CD4-positive, alpha-beta T cell treated with Interleukin-1 beta for 1 hour (primary cell): ENCODE measurements around the gene PANX1.
"Not testable (repeated sequence)": the region's sequence is repeated elsewhere in the genome, so short reads cannot be mapped to it uniquely, and the experiment has no call there.

Experiments
- DNase-seq, 2 donors: peaks; one replicate each; pipeline ENCODE4 v3.0.0-alpha.2; 2020 to 2022

Gene PANX1

DNA sequence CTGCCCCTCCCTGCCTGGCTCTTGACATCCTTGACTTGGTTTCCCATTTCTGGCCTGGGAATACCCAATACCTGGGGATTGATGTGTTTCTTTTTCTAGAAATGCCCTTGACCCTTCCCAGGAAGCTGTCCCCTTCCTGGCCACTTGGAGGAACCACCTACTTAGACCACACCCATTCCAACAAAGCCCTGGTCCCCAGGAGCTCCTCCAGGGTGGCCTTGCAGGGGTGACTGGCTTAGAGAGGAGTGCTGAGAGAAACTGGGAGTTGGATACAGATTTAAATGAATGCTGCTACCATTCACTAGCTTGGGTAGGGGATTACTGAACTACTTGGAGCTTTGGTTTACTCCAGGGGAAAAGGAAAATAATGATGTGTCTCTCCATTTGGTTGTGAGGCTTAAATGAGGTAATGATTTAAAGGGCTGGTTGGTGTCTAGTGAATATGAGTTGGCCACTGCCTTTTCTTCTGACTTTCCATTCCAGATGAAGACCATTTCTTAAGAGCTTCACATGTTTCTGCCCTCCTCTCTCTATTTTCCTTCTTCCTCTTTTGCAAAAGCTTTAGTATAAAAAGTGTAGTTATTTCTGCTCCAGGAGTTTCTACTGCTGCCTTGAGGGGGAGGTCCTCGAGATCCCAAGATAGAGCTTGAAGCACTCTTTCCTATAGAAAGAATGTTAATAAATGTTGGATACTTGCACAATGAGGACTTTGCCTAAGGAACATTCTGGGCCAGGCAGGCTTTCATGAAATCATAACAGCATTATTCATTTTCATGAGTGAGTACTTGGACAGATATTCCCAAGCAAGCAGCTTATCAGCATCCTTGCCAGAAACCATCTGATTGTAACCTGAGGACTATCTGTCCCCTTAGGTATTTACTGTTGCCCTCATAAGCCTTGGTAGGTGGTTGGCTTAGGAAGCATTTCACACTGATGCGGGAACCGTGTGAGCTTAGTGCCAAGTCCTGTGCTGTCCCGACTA is 22.4 kb downstream of the PANX1 start:
- DNase-seq: no peak

GRCh38 chr11:94151903-94152677 is 23.4 kb downstream of the PANX1 start:
- no peak for DNase-seq

DNA sequence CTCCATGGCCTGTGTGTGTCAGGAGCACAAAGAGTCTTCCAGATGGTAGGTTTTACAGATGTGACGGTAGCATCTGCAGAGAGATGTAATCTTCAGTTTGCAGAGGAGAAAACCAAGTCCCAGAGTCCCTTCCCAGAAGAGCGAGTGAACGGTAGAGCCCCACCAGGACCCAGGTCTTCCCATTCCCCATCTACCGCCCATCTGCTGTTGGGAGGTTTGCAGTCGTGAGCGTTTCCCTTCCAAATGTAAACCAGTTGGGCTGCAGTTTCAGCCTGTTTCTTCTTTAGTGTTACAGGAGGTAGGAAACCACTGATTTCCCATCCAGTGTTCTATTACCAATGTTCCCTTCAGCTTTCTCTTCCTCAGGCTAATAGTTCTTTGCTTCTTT is 24.0 kb downstream of the PANX1 start:
- DNase-seq: no peak

GRCh38 chr11:94153320-94153719 is 24.7 kb downstream of the PANX1 start:
- DNase-seq: no peak

DNA sequence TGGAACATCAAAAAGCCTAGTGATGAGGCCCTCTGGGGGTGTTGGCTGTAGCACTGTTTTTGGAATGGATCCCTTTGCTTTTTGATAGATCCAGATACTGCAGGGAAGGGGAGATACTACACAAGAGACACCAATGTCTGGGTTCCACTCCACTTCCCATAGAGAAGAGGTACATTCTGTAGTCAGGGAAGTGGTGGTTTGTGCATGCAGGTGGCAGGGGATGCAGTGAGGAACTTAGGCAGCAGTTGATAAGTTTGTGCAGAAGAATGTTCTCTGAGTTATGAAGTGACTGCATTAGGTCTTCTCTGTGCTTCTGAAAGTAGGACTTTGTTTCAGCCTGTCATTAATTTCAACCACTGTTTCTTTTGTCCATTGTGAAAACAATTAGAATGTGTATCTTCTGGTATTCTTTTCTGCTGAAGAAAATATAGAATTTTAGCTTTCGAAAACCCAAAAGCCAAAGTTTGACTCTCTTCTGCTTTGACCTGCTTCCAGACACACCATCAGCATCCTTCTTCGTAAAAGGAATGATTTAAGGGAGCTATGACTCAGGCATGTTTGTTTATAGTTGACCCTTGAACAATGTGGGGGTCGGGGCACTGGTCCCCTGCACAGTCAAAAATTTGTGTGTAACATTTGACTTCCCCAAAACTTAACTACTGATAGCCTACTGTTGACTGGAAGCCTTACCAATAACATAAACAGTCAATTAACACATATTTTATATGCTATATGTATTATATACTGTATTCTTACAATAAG is 25.6 kb downstream of the PANX1 start:
- DNase-seq: no peak

GRCh38 chr11:94157339-94157738 is 28.7 kb downstream of the PANX1 start:
- DNase-seq: not testable (repeated sequence)

DNA sequence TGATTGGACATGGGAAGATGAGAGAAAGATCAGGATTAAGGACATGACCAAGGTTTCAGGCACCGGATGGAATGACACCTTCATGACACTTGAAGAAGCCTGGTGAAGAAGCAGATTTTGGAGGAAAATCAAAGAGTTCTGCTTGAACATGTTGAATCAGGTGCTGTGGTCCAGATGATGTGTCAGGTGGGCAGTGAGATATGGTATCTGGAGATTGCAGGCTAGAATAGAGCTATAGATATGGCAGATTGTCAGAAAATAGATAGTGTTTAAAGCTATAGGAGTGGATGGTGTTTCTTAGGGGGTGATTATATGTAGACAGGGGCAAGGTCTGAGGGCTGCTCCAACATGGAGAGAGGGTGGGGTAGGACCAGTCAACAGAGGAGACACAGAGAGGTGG is 40.2 kb downstream of the PANX1 start:
- DNase-seq: no peak

DNA sequence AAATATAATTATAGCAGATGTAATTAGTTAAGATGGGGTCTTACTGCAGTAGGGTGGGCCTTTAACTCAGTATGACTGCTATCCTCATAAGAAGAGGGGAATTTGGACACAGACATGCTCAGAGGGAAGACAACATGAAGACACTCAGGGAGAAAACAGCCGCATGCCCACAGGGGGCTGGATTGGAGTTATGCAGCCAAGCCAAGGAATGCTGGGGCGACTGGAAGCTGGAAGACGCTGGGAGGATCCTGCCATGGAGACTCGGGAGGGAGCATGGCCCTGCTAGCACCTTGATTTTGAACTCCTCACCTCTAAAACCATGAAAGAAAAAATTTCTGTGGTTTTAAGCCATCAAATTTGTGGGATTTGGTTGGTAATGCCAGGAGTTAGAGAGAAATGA is 40.9 kb downstream of the PANX1 start:
- no peak for DNase-seq

- DNase-seq: no peak
Observed at GRCh38 chr11:94169930-94170545, 41.4 kb downstream of the PANX1 start.

DNA sequence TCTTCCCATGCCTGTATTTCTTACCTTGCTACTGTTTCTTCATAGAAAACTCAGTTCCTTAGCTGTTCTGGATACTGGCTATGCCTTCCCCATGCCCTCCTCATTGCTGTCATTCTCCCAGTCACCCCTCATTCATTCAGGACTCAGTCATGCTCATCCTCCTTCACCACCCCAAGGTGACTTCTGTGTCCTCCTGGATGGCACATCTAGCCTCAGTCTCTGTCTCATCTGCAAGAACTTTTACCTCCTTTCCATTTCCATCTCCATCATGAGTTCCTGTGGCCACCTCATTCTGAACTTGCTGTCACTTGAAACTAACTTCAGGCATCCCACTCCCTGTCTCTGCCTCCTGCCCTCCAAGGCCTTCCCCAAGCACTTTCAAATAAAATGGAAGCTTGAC is 42.3 kb downstream of the PANX1 start:
- no peak for DNase-seq

DNA sequence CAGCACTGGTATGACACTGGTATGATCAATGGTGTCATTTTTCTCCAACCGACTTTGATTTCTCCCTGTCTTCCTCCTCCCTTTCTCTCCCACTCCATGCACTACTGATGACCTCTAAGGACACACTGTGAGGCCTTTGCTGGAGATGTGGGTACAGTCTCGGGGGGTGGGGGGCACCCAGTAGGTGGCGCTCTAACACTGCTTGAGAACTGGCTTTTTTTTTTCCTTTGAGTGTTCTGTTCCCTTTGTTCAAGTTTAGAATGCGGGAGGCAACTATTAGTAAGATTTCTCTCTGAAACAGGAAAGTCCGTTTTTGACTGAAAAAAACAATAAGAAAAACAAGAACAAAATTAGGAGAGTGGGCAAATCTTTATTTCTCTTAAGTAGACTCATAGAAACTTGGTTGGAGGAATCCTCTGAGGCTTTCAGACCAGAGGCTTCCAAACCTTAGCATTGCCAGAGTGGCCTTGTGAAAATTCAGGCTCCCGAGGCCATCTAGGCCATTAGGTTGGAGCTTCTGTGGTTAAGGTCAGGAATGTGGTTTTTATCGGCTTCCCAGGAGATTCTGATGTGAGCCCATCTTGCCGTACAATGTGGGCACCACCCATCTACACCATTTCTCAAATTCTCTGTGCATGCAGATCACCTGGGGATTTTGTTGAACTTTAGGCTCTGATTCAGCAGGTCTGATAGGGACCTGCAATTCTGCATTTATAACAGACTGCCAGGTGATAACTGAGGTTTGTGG is 43.2 kb downstream of the PANX1 start:
- DNase-seq: no peak

DNA sequence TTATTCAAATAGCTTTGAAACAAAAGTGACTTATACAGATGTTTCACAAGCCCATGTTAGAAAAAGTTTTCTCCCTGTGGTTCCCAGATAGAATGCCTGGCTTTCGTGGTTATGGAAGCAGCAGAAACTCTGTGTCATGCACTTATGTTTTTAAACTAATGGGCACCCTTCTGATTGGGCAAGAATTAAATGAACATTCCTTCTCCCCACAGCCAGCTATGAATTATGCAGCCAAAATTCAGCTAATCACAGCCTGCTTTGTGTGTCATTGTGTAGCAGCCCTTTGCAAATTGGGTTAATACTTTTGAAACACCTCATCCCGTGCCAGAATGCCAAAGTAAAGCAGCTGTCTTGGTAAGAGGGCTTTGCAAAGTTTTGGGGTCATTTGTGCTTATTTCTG is 46.9 kb downstream of the PANX1 start:
- no peak for DNase-seq

DNA sequence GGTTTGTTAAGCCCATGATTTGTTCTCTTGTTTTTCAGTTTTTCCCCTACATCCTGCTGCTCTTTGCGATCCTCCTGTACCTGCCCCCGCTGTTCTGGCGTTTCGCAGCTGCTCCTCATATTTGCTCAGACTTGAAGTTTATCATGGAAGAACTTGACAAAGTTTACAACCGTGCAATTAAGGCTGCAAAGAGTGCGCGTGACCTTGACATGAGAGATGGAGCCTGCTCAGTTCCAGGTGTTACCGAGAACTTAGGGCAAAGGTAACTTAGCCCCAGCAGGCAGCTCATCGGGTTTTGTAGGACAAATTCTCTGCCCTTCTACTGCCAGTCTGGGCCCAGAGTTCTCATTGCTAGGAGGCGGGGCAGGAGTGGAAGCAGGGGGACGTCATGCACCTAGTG is 49.7 kb downstream of the PANX1 start:
- no peak for DNase-seq

DNA sequence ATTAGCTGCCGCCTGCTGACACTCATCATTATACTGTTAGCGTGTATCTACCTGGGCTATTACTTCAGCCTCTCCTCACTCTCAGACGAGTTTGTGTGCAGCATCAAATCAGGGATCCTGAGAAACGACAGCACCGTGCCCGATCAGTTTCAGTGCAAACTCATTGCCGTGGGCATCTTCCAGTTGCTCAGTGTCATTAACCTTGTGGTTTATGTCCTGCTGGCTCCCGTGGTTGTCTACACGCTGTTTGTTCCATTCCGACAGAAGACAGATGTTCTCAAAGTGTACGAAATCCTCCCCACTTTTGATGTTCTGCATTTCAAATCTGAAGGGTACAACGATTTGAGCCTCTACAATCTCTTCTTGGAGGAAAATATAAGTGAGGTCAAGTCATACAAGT is 51.1 kb downstream of the PANX1 start:
- DNase-seq: no peak

GRCh38 chr11:94181526-94181925 is 52.9 kb downstream of the PANX1 start:
- no peak for DNase-seq

- no peak for DNase-seq
Observed at GRCh38 chr11:94181943-94182342, 53.3 kb downstream of the PANX1 start.

- DNase-seq: no peak
Observed at GRCh38 chr11:94183251-94183885, 54.7 kb downstream of the PANX1 start.

DNA sequence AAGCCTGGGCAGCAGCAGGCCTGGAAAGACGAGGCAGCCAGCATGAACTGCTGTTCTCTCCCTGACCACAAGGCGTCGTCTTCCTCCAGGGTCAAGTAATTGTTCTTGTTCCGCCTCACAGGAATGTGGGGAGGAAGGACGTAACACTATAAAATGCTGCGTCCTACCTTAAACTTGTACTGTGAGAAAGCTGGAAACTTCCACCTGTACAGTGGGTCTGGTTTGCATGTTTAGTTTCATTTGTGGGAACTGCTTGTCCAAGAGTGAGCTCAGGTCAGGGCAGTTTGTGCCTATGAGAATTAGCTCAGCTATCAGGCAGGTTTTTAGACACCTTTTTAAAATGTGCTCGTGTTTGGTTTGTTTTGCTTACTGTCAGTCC is 55.2 kb downstream of the PANX1 start:
- peak; percentile 14 to 27 for DNase-seq

DNA sequence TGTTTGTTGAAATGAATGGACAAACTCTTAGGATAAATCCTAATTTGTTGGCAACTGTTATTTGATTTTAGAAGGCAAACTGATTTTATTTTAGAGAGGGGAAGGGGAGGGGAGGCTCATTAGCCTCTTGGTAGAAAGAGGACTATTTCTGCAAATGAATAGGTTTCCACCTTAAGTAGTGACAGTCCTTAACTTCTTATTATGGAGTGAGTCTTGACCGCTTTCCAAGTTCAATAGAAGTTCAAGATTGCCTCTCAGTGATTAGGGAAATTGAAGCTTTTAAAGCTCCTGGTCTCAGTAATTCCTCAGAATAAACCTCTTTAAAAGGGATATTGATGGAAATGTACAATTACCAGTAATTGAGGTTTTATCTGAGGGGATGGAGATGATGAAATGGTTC is 55.7 kb downstream of the PANX1 start:
- no peak for DNase-seq

- DNase-seq: no peak
Observed at GRCh38 chr11:94184846-94185245, 56.2 kb downstream of the PANX1 start.

GRCh38 chr11:94185416-94186084 is 56.9 kb downstream of the PANX1 start:
- no peak for DNase-seq
